ENCODE results near the gene LAPTM5.

Gene LAPTM5

DNA sequence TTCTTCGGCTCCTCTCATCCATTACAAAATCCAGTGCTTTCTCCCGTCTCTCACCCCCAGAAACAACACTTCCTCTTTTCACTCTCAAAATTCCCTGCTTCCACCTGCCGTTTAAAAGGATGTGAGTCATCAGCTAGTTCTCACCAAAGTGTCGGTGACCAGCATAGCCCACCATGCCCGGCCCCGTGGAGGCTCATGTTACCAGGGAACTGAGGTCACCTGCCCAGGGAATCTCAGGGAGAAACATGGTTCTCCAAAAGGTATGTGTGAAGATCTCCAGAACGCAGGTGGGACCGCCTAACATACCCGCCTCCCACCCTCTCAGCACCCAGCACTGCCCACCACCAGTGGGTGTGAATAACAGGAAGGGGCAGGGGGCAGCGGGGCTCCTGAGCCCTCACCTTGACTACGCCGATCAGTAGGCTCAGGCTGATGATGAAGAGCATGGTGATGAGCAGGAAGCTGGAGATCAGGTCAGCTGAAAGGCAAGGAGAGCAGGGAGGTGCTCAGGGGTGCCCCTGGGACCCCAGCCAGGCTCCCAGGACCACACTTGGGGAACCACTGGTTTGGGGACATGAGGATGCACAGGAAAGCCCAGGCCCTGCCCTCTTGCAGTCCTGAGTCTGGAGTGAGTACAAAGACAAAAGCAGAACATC, 16.2 kb downstream of the LAPTM5 start:
- DNase-seq, result no peak

DNA sequence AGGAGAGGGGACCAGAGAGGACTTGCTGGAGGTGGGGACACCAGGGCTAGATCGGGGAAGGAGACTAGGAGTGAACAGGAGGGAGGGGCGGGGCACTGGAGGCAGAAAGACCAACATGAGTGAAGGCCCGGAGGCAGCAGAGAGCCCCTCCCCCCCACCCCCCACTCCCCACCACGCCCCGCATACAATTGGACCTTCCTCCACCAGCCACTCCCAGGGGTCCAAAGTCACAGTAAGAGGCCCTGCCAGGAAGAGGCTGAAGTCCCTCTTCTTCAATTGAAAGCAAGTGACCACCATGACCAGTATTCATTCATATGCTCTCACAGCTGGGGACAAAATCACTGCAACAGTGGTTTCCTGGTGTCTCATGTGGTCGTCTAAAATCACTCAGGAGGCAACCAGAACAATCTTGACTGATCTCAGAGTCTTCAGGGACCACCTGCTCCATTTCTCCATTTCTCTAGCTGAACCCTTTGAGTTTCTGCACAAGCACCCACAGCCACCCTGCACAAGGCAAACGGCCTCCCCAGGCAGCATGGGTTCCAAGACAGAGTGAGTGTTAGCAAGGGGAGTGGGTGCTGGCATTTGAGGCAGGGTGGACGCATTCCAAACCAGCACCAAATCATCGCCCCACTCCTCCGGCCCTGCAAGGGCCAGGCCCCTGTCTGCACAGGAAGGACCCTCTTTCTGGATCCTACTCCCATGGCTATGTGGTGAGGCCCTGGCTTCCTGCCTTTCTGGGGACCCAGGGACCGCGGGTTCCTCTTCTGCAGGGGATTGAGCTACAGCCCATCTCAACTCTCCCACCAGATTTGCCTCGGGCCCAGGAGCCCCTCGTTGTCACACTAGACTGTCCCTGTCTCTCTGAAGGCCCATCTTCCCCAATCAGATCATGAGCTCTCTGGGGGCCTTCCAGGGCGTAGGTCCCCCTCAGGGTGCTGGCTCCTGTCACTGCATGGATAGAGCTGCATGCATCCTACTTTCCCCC, 17.0 kb downstream of the LAPTM5 start:
- DNase-seq, result no peak

DNA sequence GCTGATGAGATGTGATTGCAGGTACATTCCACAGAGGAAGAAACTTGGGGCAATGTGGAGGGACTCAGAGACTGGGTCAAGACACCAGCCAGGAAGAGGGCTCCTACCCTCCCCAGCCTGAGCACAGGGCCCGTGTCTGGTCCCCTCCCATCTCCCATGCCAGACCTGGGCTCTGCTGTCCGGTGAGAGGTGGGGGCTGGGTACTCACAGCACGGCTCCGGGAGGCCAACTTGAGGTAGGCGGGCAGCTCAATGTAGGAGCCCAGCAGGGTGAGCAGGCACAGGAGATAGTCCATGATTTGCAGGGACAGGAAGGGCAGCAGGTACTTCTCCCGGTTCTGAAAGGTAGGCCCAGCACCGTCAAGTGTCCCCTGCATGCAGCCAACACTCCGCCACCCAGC, 18.0 kb downstream of the LAPTM5 start:
- DNase-seq, result no peak

DNA sequence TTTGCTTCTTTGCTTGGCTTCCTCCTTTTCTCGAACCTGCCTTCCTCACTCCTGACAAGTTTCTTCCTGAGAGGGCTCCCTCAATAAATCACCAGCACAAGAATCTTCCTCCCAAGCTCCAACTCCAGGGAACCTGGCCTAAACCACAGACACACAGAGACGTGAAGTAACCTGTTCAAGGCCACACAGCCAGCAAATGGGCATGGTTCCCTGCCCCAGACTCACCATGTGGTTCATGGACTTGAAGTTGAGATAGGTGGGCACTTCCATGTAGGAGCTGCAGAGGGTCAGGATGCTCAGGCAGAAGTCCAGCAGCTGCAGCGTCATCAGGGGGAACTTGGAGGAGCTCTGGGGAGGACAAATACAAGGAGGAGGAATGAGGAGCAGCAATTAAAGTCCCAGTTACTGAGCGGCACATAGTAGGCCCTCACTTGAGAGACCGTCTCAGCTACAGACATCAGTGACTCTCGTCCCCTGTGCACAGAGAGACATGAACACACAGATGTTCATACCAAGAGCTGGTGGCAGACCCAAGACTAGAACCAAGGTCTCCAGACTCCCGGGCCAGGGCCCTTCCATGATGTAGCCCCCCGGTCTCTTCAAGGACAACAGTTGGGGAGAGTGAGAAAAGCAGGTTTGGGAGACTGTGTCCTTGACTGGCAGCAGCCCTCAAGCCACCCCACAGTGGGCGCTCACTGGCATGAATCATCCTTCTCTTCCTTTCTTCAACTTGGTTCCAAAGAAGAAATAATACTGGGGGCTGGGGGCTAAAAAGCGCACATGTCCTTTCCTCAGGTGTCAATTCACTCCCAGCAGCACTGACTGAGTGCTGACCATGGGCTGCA, 18.6 kb downstream of the LAPTM5 start:
- no peak for DNase-seq

DNA sequence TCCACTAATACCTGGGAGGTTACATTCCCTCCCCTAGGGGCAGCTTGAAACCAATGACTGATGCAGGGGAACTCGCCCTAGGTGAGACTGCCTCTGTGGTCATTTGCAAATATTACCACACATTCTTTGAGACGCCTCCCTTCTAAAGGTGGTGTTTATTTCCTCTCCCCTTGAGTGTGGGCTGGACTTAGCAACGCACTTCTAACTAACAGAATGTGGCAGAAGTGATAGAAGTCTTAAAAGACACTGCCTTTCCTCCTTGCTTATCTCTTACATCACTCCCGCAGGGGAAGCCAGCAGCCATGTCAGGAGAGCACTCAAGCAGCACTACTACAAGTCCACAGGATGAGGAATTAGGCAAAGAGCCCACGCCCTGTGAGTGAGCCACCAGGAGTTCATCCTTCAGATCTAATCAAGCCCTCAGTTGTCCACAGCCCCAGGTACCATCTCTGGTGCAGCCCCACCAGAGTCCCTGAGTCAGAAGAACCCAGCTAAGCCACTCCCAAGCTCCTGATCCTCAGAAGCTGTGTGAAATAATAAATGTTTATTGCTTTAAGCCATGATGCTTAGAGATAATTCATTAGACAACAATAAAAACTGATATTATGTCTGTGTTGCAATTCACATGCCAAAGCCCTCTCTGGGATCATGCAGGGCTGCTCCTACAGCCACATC, 19.4 kb downstream of the LAPTM5 start:
- no peak for DNase-seq

DNA sequence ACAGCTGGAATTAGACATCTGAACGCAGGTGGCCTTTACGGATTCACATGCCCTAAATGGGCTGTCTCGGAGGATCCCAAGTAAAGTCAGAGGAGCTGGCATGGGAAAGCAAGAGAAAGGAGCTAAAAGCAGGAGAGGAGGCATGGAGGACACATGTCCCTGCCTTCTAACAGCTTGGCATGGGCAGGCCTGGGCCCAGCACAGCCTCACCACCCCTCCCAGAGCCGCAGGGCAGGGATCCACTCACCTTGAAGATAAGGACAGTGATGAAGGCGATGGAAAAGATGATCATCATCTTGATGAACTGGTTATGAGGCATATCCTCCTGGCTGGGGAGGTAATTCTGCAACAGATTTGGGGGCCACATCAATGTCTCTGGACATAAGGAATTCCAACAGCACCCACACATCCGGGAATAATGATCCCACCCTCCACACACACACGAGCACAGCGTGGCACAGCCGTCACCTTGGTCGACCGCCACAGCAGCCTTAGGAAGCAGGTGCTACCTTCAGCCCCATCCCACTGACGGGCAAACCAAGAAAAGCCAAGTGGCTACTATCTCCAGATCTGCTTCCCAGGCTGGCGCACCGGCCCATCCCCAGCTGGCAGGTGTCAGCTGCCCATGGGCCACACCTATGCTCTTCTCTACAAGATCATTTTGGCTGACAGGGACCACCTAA, 20.1 kb downstream of the LAPTM5 start:
- DNase-seq, result no peak

DNA sequence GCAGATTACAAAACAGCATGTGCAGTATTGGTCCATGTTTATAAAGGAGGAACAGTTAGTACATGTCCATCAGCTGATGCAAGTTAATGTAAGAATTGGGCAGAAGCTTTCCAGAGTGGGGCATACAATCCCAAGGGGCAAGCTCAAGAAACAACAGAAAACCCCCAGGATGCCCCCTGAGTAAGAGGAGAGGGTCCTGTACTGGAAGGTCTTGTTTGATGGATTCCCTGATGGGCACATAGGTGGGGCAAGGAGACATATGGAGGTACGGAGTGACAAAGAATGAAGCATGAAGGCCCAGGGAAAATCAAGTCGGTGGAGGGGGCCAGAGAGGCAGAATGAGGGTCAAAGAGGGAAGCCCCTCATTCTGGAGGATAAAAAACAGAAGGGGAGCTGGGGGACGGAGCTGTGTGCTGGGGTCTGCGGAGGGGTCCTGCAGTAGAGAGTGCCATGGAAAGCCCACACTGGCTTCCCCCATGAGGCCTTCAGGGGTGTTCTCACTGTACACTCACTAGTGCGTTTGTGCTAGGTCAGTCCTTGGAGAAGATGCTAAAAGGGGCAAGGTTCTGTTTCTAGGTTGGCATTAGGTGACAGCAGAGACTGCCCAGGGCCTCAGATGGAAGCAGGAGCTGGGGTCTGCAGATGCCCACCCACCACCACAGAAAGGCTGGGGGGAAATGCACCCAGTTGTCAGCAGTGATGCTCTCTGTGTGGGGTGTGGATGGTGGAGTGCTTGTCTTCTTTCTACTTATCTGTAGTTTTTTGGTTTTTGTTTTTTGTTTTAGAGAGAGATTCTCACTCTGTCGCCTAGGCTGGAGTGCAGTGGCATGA, 21.7 kb downstream of the LAPTM5 start:
- DNase-seq, result no peak

DNA sequence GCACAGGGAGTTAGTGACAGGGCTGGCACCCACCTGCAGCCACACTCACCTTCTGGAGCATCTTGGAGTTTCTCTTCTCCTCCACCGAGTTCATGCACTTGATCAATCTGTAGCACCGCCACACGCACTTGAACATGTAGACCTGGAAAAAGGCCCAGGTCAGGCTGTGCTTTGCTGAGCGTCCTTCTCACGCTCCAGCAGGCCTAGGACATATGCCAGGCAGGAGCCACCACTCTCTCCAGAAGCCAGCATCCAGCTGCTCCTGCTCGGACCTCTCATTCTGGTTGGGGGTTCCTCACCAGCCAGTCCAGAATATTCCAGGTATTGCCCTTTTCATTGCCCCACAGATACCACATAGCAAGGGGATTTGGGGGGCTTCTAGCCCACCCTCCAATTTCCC, 22.4 kb downstream of the LAPTM5 start:
- no peak for DNase-seq

DNA sequence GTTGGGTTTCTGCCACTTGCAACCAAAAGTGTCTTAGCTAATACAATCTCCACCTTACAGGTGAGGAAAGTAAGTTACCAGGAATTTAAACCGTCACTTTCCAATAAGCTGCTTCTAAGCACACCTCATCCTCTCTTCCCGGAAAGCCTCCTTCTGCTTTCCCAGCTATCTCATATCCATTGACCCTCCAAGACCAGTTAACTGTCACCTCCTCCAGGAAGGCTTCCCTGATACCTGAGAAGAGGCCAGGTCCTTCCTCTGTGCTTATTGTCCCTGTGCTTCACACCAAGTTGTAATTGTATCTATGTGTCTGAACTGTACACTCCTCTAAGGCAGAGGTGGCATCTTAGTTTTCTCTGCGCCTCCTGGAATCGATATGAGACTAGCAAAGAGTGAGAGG, 23.0 kb downstream of the LAPTM5 start:
- no peak for DNase-seq

DNA sequence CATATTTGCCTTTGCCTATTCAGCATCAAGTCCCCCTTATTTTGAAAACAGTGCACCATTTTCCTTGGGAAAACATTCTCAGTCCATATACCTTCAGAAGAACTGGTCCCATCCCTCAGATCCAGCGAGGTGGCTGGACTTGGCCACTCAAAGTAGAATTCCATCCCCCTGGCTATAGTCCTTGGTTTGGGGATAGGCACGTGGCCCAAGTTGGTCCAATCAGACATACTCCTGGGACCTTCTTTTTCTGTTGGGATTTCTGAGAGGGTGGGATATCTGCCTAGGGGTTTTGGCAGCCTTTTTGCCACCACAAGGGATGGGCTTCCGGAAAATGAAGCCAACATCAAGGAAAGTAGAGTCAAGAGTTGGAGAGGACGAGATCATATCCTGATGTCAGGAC, 23.5 kb downstream of the LAPTM5 start:
- DNase-seq, result no peak

DNA sequence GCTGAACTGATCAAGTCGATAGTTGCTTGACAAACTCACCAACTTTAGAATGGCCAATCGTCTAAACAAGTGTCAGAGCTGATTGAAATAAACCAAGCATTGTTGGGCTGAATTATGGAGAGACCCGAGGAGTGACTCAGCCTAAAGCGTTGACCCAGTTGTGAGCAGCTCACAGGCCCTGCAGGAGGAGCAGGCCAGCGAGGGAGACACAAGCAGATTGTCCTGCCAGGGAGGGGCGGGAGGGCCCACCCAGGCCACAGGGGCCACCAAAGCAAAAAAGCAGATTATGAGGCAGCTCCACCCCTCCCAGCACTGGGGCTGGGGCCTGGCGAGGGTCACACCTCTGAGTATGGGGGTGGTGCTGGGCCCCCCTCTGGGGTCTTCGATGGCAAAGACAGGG, 24.1 kb downstream of the LAPTM5 start:
- no peak for DNase-seq

DNA sequence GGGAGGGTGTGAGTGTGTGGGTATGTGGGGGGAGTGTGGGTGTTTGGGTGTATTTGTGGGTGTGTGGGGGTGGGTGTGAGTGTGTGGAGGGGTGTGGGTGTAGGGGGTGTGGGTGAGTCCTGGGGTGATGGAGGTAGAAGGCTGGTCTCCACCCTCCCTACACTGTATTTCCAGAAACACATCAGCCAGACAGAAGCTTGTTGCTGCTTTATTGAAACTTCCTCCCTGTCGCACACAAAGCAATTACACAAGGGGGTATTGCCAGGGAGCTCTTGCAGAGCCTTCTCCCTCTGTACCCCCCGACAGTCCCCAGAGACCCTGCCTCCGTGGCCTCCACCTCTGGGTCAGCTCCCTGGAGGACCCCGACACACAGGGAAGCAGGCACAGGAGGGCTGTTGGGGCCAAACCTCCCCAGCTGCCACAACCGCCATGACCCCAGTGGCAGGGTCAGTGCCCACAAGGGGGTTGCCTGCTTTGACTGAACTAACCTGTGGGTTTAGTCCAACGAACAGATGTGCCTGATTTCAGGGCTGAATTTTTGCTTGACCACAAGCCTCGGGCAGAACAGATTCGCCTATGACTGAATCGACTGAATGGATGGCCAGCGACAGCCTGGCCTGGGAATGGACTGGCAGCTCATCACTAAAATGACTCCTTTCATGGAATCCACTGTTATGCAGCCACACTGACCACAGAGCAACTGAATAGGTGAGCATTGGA, 25.1 kb downstream of the LAPTM5 start:
- DNase-seq, result peak; percentile 17

DNA sequence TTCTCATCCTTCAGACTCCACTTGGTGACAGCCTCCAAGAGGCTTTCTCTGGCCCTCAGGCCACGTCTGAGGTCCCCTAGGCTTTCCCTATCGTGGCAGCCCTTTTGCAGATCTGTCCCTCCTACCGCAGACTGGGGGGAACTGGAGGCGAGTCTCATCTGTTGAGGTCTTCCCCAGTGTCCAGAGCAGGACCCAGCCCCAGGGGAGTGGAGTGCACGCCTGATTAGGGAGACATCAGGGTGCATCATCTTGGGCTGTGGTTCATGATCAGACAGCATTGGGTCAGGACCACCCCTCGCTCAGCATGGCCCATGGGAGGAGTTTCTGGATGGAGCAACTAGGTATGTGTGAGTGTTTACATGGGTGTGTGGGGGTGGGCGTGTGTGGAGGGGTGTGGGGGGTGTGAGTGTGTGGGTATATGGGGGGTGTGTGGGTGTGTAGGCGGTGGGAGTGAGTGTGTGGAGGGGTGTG, 25.7 kb downstream of the LAPTM5 start:
- no peak for DNase-seq

DNA sequence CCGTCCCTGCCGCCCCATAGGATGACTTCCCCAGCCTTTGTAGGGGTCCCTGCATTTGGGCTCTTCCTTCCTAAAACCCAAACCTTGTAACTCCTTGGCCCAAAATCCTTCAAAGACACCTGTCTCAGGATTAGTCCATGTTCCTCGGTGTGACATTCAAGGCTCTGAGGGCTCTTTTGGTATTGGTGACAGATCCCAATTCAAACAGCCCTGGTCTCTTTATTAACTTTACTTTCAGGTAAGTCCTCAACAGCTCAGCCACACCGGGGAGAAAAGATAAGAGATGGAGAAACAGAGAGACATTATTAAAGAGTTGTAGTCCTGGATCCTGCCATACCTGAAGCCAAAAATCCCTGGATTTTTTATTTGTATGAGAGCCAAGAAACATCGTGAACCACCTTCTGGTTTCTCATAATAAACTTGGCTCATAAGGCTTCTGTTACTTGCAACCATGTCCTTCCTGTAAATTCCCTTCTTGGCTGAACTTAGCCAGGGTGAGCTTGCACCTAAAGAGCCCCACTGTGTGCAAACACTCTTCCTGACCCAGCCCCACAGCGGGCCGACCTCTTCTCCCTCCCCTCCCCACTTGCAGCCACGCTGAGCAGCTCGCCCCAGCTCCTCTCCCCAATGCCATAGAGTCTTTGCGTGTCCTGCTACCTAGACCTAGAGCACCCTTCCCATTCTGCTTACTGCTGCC, 26.3 kb downstream of the LAPTM5 start:
- DNase-seq, result no peak

DNA sequence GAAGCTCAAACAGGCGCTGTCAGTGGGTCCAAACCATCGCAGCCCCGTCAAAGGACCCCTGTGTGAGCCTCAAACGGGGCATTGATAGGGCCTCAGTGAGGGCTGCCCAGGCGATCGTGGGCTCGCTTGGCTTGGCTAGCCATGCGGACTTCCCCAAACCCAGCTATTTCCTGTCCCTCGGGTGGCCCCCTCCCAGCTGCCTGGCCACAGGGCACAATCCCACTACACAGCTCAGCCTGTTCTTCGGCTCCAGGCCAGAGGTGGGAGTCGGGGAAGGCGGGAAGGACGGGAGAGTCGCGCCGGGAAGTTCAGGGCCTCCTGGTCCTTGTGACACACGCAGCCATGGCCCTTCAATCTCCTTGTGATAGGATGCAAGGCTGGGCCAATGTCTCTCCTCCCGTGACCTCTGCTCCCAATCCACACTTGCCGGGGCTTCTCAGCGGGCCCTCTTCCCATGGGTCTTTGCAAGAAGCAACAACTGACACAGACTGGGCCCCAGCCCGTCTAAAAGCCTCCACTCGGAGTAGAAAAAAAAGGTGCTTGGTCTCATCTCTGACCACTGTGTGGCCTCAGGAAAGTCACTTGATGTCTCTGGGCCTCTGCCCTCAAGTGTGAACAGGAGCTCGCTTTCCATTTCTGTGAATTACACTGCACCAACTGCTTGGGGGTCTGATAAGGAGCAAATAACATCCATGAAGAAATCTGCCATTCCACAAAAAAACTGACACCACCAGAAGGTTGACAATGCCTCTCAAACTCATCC, 27.0 kb downstream of the LAPTM5 start:
- no peak for DNase-seq

DNA sequence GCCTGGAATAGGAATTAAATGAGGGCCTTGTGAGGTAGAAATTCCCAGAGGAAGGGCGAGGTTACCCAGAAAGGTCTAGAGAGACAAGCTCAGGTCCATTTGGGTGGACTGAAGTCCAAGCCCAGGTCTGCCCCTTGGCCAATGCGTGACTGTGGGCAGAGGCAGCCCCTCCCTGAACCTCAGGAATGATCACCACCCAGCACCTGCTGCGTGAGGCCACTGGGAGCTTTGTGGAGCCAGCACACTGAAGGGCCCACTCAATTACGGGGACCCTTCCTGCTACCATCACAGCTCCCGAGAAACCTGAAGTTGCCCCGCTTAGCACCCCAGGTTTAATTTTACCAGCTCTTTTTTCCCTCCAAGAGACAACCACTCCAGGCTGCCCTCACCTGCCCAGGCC, 27.7 kb downstream of the LAPTM5 start:
- no peak for DNase-seq

DNA sequence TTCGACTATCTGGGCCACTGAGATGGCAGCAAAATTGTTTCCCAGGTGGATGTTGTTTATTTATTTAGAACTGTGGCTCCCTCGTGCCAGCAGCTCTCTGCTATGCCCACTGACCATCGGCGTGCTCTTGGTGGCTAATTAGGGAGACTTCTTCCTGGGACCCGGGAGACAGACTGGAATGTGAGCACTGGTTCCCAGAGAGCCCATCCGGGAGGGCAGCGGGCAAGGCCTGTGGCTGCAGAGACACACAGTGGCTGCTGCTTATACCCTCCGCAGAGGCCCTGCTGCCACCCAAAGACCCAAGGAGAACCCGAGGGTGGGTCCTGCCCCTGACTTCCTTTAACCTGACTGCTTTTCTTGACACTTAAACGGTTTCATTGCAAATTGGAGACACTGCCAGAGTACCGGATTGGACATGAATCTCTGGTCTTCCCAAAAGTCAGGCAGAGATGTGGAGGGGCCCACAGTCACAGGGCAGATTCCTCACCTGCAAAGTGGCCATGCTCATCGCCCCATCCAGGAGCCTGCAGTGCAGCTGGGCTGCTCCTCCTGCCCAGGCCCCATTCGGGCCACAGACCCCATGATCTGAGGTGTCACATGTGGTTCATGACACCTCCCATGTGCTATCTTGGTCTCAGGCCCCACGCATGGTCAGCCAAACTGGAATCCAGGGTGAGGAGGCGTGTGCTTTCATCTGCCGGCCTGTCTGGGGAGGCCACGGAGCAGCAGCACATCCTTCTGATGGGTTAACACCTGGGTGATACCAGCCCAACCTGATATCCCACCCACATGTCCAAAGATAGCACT, 28.5 kb downstream of the LAPTM5 start:
- DNase-seq, result no peak

DNA sequence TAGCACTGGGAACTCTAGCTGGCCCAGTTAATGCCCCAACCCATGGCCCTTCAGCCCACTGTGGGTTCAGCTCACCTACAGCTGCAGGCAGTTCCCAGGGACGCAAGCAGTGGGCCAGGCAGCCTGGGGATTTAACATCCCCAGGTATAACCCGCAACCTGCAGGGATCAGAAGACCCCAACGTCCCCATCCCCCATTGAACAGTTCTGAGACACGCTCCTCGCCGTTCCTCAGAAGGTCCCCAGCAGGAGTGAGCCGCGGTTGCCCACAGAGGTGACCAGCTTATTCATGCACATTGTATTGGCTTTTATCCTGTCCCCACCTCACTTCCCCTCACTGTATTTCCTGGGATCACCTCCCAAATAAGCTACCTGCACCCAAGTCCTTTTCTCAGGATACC, 29.2 kb downstream of the LAPTM5 start:
- no peak for DNase-seq
